Esophagus squamous epithelium (tissue), 5 donors: ENCODE results near the gene RAB4B. TPM values are rescaled to one million over a fixed set of nuclear protein-coding genes. Genes with fewer than 3 reads are reported as not detected.
"Not testable (repeated sequence)": the region's sequence is repeated elsewhere in the genome, so short reads cannot be mapped to it uniquely, and the experiment has no call there.

Experiments used
- DNase-seq: peaks from one replicate; lab custom pipeline; 2025; lab: John Stamatoyannopoulos, UW
- H3K27ac ChIP-seq, 4 donors: fragments of 200-600 bp; sonication (generic); one replicate each; pipeline ENCODE4 v1.5.1; 2016 to 2019; ENCODE audit warnings: mild to moderate bottlenecking in 1 of 4
- H3K27me3 ChIP-seq, 4 donors: fragments of 200-600 bp; sonication (generic); 1 replicate in 3 of 4; 2 replicates in 1 of 4; pipeline versions ENCODE4 v1.5.1 to v1.6.0; 2017 to 2021; ENCODE audit warnings: antibody characterized with exemption in 1 of 4
- H3K36me3 ChIP-seq, 3 donors: fragments of 200-600 bp; sonication (generic); one replicate each; pipeline ENCODE4 v1.5.1; 2016 to 2019
- H3K4me1 ChIP-seq, 3 donors: fragments of 200-600 bp; sonication (generic); one replicate each; pipeline ENCODE4 v1.5.1; 2017 to 2019
- H3K4me3 ChIP-seq, 4 donors: fragments of 200-600 bp; sonication (generic); 1 replicate in 3 of 4; 2 replicates in 1 of 4; pipeline ENCODE4 v1.5.1; 2016 to 2019; ENCODE audit warnings: mild to moderate bottlenecking in 2 of 4, moderate library complexity in 1 of 4
- H3K9me3 ChIP-seq, 3 donors: fragments of 200-600 bp; sonication (generic); one replicate each; pipeline ENCODE4 v1.5.1; 2016 to 2019
- WGBS, 2 donors: methylation state at CpG; one replicate each; pipeline ENCODE4 v1.1.5; 2018; 5-methylcytosine and 5-hydroxymethylcytosine counted together
- intact Hi-C: fragments of 100-400 bp; cut with DNase I; formaldehyde crosslinking; loops from one replicate; pipeline ENCODE4 v1.15.0; 2022
- total RNA-seq, 4 donors: library from RNA; depleted of rRNA; stranded (reverse); fragments of >200 nt; gene quantifications; one replicate each; pipeline ENCODE4 v1.1.0, GENCODE V29; 2016
- donor health status: DM: yes; HTN: yes; CAD: no.

RAB4B gene
- total RNA-seq, 4 donors from 2014 or later, result 15.2 to 37.0 (median 20.5) TPM

- Histone ChIP-seq H3K4me3 (peak overlapping the region in 3 of 4 donors; percentile 3 to 22 (median 22)), H3K27me3 (peaks cover 0 to 19% (median 0%) of the 10 kb centered on the region in 4 donors), H3K4me1 (peaks cover 0 to 14% (median 0%) of the 10 kb centered on the region in 3 donors)
- H3K27ac ChIP-seq, H3K36me3 ChIP-seq, DNase-seq, H3K9me3 ChIP-seq, intact Hi-C loops: not testable (repeated sequence)
- 34 to 41% methylated on average over 7 to 8 of the region's 12 CpGs for WGBS, 2 donors
Observed at GRCh38 chr19:40842997-40843652, 65.1 kb downstream of the RAB4B start.

GRCh38 chr19:40843653-40844052 lies 65.6 kb downstream of the RAB4B start:
- peaks cover 0 to 24% (median 0%) of the 10 kb centered on the region in 4 donors for H3K27me3 ChIP-seq

More at GRCh38 chr19:40843653-40844052, 65.6 kb downstream of the RAB4B start:
- H3K4me1 ChIP-seq, result peaks cover 0 to 18% (median 0%) of the 10 kb centered on the region in 3 donors
- peak overlapping the region in 2 of 4 donors; percentile 22 for H3K4me3 ChIP-seq
- intact Hi-C loops, H3K9me3 ChIP-seq, H3K27ac ChIP-seq, H3K36me3 ChIP-seq, DNase-seq: not testable (repeated sequence)
- WGBS, 2 donors, result 0% methylated on average over 1 of the region's 19 CpGs; no CpG with 5 or more reads in 1 of the 2 donors

Other genes with a start within 250 kb of the RAB4B start
- 10 to 100 TPM; 42.3 to 77.9 (median 49.8) TPM for gene SHKBP1, start 201.4 kb upstream of the RAB4B start, total RNA-seq
- gene LTBP4, start 176.9 kb upstream of the RAB4B start, total RNA-seq, result 100 to 1,000 TPM in 1 of 4 donors, 10 to 100 TPM in 3; 43.5 to 249 (median 65.5) TPM
- gene NUMBL, start 87.6 kb upstream of the RAB4B start, total RNA-seq, result 10 to 100 TPM; 11.2 to 20.8 (median 15.8) TPM
- gene COQ8B, start 61.4 kb upstream of the RAB4B start, total RNA-seq, result 10 to 100 TPM; 19.3 to 64.1 (median 33.3) TPM
- gene ITPKC, start 61.1 kb upstream of the RAB4B start, total RNA-seq, result 100 to 1,000 TPM in 2 of 4 donors, 10 to 100 TPM in 2; 58.5 to 127 (median 95.7) TPM
- 1 to 10 TPM; 2.1 to 2.8 (median 2.4) TPM for gene ACTMAP, start 27.8 kb upstream of the RAB4B start, total RNA-seq
- gene SNRPA, start 27.0 kb upstream of the RAB4B start, total RNA-seq, result 10 to 100 TPM; 45.0 to 79.5 (median 51.0) TPM
- gene MIA, start 2.7 kb upstream of the RAB4B start, total RNA-seq, result 1 to 10 TPM in 1 of 4 donors, not detected in 3; 3.7 TPM
- gene EGLN2, start 20.9 kb downstream of the RAB4B start, total RNA-seq, result 10 to 100 TPM; 30.3 to 50.9 (median 33.0) TPM
- not detected for gene CYP2A6, start 72.2 kb downstream of the RAB4B start, total RNA-seq
- gene CYP2A7, start 104.0 kb downstream of the RAB4B start, total RNA-seq, result not detected
- gene CYP2B6, start 213.0 kb downstream of the RAB4B start, total RNA-seq, result not detected